ENCODE results near the gene SELENOW.

Gene SELENOW

DNA sequence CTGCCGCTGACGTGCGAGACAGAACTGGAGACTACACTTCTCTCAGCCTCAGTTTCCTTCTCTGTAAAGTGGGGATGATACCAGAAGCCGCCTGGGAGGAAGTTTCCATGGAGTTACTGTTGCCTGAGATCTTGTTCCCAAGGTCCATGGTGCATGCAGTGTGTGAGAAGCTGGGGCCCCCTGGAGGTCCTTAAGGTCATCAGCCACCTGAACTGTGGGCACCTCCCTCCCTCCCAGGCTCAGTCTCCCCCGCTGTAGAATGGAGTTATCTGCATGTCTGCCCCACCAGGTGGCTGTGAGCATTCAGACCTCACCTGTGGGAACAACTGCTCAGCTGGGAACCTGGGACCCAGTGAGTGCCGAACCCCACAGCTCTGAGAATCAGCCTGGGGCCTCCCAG is 45.9 kb downstream of the SELENOW start:
- TF ChIP-seq, protein P1, sequence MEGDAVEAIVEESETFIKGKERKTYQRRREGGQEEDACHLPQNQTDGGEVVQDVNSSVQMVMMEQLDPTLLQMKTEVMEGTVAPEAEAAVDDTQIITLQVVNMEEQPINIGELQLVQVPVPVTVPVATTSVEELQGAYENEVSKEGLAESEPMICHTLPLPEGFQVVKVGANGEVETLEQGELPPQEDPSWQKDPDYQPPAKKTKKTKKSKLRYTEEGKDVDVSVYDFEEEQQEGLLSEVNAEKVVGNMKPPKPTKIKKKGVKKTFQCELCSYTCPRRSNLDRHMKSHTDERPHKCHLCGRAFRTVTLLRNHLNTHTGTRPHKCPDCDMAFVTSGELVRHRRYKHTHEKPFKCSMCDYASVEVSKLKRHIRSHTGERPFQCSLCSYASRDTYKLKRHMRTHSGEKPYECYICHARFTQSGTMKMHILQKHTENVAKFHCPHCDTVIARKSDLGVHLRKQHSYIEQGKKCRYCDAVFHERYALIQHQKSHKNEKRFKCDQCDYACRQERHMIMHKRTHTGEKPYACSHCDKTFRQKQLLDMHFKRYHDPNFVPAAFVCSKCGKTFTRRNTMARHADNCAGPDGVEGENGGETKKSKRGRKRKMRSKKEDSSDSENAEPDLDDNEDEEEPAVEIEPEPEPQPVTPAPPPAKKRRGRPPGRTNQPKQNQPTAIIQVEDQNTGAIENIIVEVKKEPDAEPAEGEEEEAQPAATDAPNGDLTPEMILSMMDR (conservative IDR thresholded peaks at IDR 0.05; ENCODE audit: control insufficient read depth, insufficient read depth, low read depth, low read length): no peak
- no peak for DNase-seq (ENCODE audit: low read depth)
- no peak overlapping the region for H3K4me3 ChIP-seq (ENCODE audit: control insufficient read depth, low read depth, low read length)

DNA sequence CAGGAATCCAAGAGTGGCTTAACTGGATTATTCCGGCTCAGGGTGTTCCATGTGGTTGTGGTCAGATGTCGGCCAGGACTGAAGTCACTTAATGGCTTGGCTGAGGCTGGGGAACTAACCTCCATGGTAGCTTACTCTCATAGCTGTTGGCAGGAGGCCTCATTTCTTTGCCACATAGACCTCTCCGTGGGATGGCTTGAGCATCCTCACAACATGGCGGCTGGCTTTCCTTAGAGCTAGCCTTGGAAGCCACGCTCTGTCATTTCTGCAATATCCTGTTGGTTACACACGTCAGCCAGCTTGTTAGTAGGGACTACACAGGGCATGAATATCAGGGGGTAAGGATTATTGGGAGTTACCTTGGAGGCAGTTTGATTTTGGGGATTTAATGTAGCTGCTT is 48.3 kb downstream of the SELENOW start:
- DNase-seq (ENCODE audit: low read depth): no peak
- H3K4me3 ChIP-seq (ENCODE audit: control insufficient read depth, low read depth, low read length): no peak overlapping the region
- TF ChIP-seq, protein P1 (conservative IDR thresholded peaks at IDR 0.05; ENCODE audit: control insufficient read depth, insufficient read depth, low read depth, low read length): no peak

DNA sequence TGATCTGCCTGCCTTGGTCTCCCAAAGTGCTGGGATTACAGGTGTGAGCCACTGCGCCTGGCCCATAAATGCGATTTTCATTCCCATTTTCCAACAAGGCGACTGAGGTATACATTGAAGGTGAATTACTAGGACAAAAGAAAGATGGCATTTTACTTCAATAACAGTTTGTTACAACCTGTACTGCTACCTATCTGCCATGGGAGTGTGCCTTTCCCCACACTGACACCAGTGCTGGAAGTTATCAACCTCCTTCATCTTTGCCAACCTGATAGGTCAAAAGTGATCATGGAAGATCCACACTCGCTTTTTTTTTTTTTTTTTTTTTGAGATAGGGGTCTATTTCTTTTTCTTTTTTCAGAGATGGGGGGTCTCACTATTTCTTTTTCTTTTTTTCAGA is 54.2 kb downstream of the SELENOW start:
- no peak overlapping the region for H3K4me3 ChIP-seq (ENCODE audit: control insufficient read depth, low read depth, low read length)
- TF ChIP-seq, protein P1 (conservative IDR thresholded peaks at IDR 0.05; ENCODE audit: control insufficient read depth, insufficient read depth, low read depth, low read length): no peak
- no peak for DNase-seq (ENCODE audit: low read depth)

All from fibroblast of mammary gland (primary cell).